ENCODE data around the gene COPE.

Gene COPE

GRCh38 chr19:18951721-18952281 lies 32.6 kb upstream of the COPE start:
- Histone ChIP-seq H3K4me3 (ENCODE audit: insufficient read depth, low read depth, low read length) (no peak overlapping the region), H3K9me3 (ENCODE audit: control insufficient read depth, low read length) (no peaks in the 10 kb centered on the region), H3K36me3 (ENCODE audit: control insufficient read depth, insufficient read depth, low read length) (no peaks in the 10 kb centered on the region), H3K27ac (ENCODE audit: insufficient read depth, low read depth, low read length, poor library complexity, severe bottlenecking) (no peak overlapping the region), H3K27me3 (ENCODE audit: control insufficient read depth, insufficient read depth, low read length, poor library complexity, severe bottlenecking) (no peaks in the 10 kb centered on the region), H3K4me1 (ENCODE audit: control insufficient read depth, insufficient read depth, low read length) (no peaks in the 10 kb centered on the region)
- 89 to 90% methylated on average over 7 of the region's 7 CpGs for WGBS, 2 experiments

- H3K27ac ChIP-seq (ENCODE audit: insufficient read depth, low read depth, low read length, poor library complexity, severe bottlenecking): no peak overlapping the region
- H3K4me1 ChIP-seq (ENCODE audit: control insufficient read depth, insufficient read depth, low read length): no peaks in the 10 kb centered on the region
- H3K4me3 ChIP-seq (ENCODE audit: insufficient read depth, low read depth, low read length): no peak overlapping the region
- H3K27me3 ChIP-seq (ENCODE audit: control insufficient read depth, insufficient read depth, low read length, poor library complexity, severe bottlenecking): no peaks in the 10 kb centered on the region
- H3K9me3 ChIP-seq (ENCODE audit: control insufficient read depth, low read length): no peaks in the 10 kb centered on the region
- 83 to 95% methylated on average over 3 of the region's 3 CpGs for WGBS, 2 experiments
- no peaks in the 10 kb centered on the region for H3K36me3 ChIP-seq (ENCODE audit: control insufficient read depth, insufficient read depth, low read length)
These were observed 30.7 kb upstream of the COPE start for GRCh38 chr19:18949858-18950257.

GRCh38 chr19:18948976-18949356 lies 29.8 kb upstream of the COPE start:
- 86 to 88% methylated on average over 5 of the region's 5 CpGs for whole genome bisulfite sequencing, 2 experiments
- Histone ChIP-seq H3K27me3 (ENCODE audit: control insufficient read depth, insufficient read depth, low read length, poor library complexity, severe bottlenecking) (no peaks in the 10 kb centered on the region), H3K9me3 (ENCODE audit: control insufficient read depth, low read length) (no peaks in the 10 kb centered on the region), H3K4me3 (ENCODE audit: insufficient read depth, low read depth, low read length) (no peak overlapping the region), H3K27ac (ENCODE audit: insufficient read depth, low read depth, low read length, poor library complexity, severe bottlenecking) (no peak overlapping the region), H3K36me3 (ENCODE audit: control insufficient read depth, insufficient read depth, low read length) (no peaks in the 10 kb centered on the region), H3K4me1 (ENCODE audit: control insufficient read depth, insufficient read depth, low read length) (no peaks in the 10 kb centered on the region)

- no peaks in the 10 kb centered on the region for H3K4me1 ChIP-seq (ENCODE audit: control insufficient read depth, insufficient read depth, low read length)
- H3K4me3 ChIP-seq (ENCODE audit: insufficient read depth, low read depth, low read length): no peak overlapping the region
- H3K27ac ChIP-seq (ENCODE audit: insufficient read depth, low read depth, low read length, poor library complexity, severe bottlenecking): no peak overlapping the region
- no peaks in the 10 kb centered on the region for H3K9me3 ChIP-seq (ENCODE audit: control insufficient read depth, low read length)
- H3K36me3 ChIP-seq (ENCODE audit: control insufficient read depth, insufficient read depth, low read length): no peaks in the 10 kb centered on the region
- 92 to 94% methylated on average over 15 of the region's 15 CpGs for WGBS, 2 experiments
- H3K27me3 ChIP-seq (ENCODE audit: control insufficient read depth, insufficient read depth, low read length, poor library complexity, severe bottlenecking): no peaks in the 10 kb centered on the region
These were observed 29.1 kb upstream of the COPE start for GRCh38 chr19:18948075-18948975.

GRCh38 chr19:18946918-18947317 lies 27.7 kb upstream of the COPE start:
- WGBS, 2 experiments: 93 to 96% methylated on average over 14 of the region's 14 CpGs
- H3K27ac ChIP-seq (ENCODE audit: insufficient read depth, low read depth, low read length, poor library complexity, severe bottlenecking): no peak overlapping the region

GRCh38 chr19:18946335-18946734 lies 27.1 kb upstream of the COPE start:
- H3K27ac ChIP-seq (ENCODE audit: insufficient read depth, low read depth, low read length, poor library complexity, severe bottlenecking): no peak overlapping the region
- no peaks in the 10 kb centered on the region for H3K27me3 ChIP-seq (ENCODE audit: control insufficient read depth, insufficient read depth, low read length, poor library complexity, severe bottlenecking)
- no peaks in the 10 kb centered on the region for H3K9me3 ChIP-seq (ENCODE audit: control insufficient read depth, low read length)
- no peak overlapping the region for H3K4me3 ChIP-seq (ENCODE audit: insufficient read depth, low read depth, low read length)
- no peaks in the 10 kb centered on the region for H3K36me3 ChIP-seq (ENCODE audit: control insufficient read depth, insufficient read depth, low read length)
- no peaks in the 10 kb centered on the region for H3K4me1 ChIP-seq (ENCODE audit: control insufficient read depth, insufficient read depth, low read length)

More at GRCh38 chr19:18946918-18947317, 27.7 kb upstream of the COPE start:
- no peaks in the 10 kb centered on the region for H3K36me3 ChIP-seq (ENCODE audit: control insufficient read depth, insufficient read depth, low read length)
- H3K9me3 ChIP-seq (ENCODE audit: control insufficient read depth, low read length): no peaks in the 10 kb centered on the region
- no peaks in the 10 kb centered on the region for H3K27me3 ChIP-seq (ENCODE audit: control insufficient read depth, insufficient read depth, low read length, poor library complexity, severe bottlenecking)
- no peak overlapping the region for H3K4me3 ChIP-seq (ENCODE audit: insufficient read depth, low read depth, low read length)
- H3K4me1 ChIP-seq (ENCODE audit: control insufficient read depth, insufficient read depth, low read length): no peaks in the 10 kb centered on the region

GRCh38 chr19:18945297-18945696 lies 26.1 kb upstream of the COPE start:
- Histone ChIP-seq H3K4me3 (ENCODE audit: insufficient read depth, low read depth, low read length) (no peak overlapping the region), H3K36me3 (ENCODE audit: control insufficient read depth, insufficient read depth, low read length) (no peaks in the 10 kb centered on the region), H3K27me3 (ENCODE audit: control insufficient read depth, insufficient read depth, low read length, poor library complexity, severe bottlenecking) (no peaks in the 10 kb centered on the region), H3K27ac (ENCODE audit: insufficient read depth, low read depth, low read length, poor library complexity, severe bottlenecking) (no peak overlapping the region), H3K4me1 (ENCODE audit: control insufficient read depth, insufficient read depth, low read length) (no peaks in the 10 kb centered on the region), H3K9me3 (ENCODE audit: control insufficient read depth, low read length) (no peaks in the 10 kb centered on the region)
- WGBS, 2 experiments: 90 to 92% methylated on average over 9 of the region's 9 CpGs

- H3K9me3 ChIP-seq (ENCODE audit: control insufficient read depth, low read length): no peaks in the 10 kb centered on the region
- no peaks in the 10 kb centered on the region for H3K27me3 ChIP-seq (ENCODE audit: control insufficient read depth, insufficient read depth, low read length, poor library complexity, severe bottlenecking)
- H3K27ac ChIP-seq (ENCODE audit: insufficient read depth, low read depth, low read length, poor library complexity, severe bottlenecking): no peak overlapping the region
- WGBS, 2 experiments: 90 to 93% methylated on average over 4 of the region's 4 CpGs
- H3K4me1 ChIP-seq (ENCODE audit: control insufficient read depth, insufficient read depth, low read length): no peaks in the 10 kb centered on the region
- no peaks in the 10 kb centered on the region for H3K36me3 ChIP-seq (ENCODE audit: control insufficient read depth, insufficient read depth, low read length)
- no peak overlapping the region for H3K4me3 ChIP-seq (ENCODE audit: insufficient read depth, low read depth, low read length)
These were observed 24.3 kb upstream of the COPE start for GRCh38 chr19:18943465-18943864.

- no peaks in the 10 kb centered on the region for H3K9me3 ChIP-seq (ENCODE audit: control insufficient read depth, low read length)
- peaks cover 5% of the 10 kb centered on the region for H3K36me3 ChIP-seq (ENCODE audit: control insufficient read depth, insufficient read depth, low read length)
- no peaks in the 10 kb centered on the region for H3K4me1 ChIP-seq (ENCODE audit: control insufficient read depth, insufficient read depth, low read length)
- 93 to 94% methylated on average over 6 of the region's 6 CpGs for WGBS, 2 experiments
- no peak overlapping the region for H3K4me3 ChIP-seq (ENCODE audit: insufficient read depth, low read depth, low read length)
- no peak overlapping the region for H3K27ac ChIP-seq (ENCODE audit: insufficient read depth, low read depth, low read length, poor library complexity, severe bottlenecking)
- no peaks in the 10 kb centered on the region for H3K27me3 ChIP-seq (ENCODE audit: control insufficient read depth, insufficient read depth, low read length, poor library complexity, severe bottlenecking)
These were observed 23.5 kb upstream of the COPE start for GRCh38 chr19:18942692-18943091.

- Histone ChIP-seq H3K9me3 (ENCODE audit: control insufficient read depth, low read length) (no peaks in the 10 kb centered on the region), H3K27me3 (ENCODE audit: control insufficient read depth, insufficient read depth, low read length, poor library complexity, severe bottlenecking) (no peaks in the 10 kb centered on the region), H3K36me3 (ENCODE audit: control insufficient read depth, insufficient read depth, low read length) (peaks cover 5% of the 10 kb centered on the region), H3K27ac (ENCODE audit: insufficient read depth, low read depth, low read length, poor library complexity, severe bottlenecking) (no peak overlapping the region), H3K4me1 (ENCODE audit: control insufficient read depth, insufficient read depth, low read length) (no peaks in the 10 kb centered on the region), H3K4me3 (ENCODE audit: insufficient read depth, low read depth, low read length) (peak overlapping the region; percentile 18)
- 65 to 70% methylated on average over 18 of the region's 18 CpGs for WGBS, 2 experiments
These were observed 22.6 kb upstream of the COPE start for GRCh38 chr19:18941628-18942354.
